Measurements from ENCODE around the gene KPNA6. TPM values are rescaled to one million over a fixed set of nuclear protein-coding genes. Genes with fewer than 3 reads are reported as not detected.

KPNA6 gene
- total and polyA plus RNA-seq, 2 of the 13 experiments (the other 11 are each of a cell fraction or from before 2014, with no cell fraction given) = 22.0 to 47.5 TPM

DNA sequence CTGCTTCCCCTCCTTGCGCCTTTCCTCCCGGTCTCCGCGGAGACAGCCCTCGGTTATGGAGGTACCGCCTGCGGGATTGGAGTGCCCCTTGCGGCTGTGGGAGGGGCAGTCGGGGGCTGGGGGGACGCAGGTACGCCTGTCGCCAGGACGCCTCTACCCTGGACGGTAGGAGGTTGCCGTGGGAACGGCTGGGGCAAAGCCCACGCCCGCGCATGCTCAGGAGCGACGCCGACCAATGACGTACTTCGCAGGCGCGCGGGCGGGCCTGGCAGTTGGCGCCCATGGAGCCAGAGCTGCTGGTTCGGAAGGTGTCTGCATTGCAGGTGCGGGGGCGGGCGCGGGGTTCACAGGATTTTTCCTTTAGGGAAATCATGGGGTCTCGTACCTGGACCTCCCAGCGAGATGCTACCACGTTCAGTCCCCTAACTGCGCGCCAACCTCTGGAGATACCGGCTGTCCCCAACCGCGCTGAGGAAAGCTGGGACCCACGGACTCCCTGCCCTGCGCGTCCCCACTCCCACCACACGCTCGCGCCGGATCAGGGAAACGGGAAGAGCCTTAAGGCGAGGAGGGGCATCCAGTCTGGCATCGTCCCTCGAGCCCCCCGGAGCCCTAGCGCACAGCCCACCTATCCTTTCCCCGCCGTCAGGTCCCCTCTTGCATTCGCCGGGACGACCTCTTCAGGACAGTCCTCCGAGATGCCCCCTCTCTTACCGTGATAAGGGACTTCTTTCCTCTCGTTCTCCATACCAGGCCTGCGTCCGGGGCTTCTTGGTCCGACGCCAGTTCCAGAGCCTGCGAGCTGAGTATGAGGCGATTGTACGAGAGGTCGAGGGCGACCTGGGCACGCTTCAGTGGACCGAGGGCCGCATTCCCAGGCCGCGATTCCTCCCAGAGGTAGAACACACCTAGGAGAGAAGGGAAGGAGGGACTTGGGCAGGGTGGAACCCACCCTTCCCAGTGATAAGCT, 97.8 kb downstream of the KPNA6 start, which contains the start of gene IQCC (continued):
- no peak for TF ChIP-seq ZNF670 (CRISPR knock-in tag; IDR thresholded peaks at IDR 0.05; ENCODE audit: borderline replicate concordance)
- TF ChIP-seq, protein P1, sequence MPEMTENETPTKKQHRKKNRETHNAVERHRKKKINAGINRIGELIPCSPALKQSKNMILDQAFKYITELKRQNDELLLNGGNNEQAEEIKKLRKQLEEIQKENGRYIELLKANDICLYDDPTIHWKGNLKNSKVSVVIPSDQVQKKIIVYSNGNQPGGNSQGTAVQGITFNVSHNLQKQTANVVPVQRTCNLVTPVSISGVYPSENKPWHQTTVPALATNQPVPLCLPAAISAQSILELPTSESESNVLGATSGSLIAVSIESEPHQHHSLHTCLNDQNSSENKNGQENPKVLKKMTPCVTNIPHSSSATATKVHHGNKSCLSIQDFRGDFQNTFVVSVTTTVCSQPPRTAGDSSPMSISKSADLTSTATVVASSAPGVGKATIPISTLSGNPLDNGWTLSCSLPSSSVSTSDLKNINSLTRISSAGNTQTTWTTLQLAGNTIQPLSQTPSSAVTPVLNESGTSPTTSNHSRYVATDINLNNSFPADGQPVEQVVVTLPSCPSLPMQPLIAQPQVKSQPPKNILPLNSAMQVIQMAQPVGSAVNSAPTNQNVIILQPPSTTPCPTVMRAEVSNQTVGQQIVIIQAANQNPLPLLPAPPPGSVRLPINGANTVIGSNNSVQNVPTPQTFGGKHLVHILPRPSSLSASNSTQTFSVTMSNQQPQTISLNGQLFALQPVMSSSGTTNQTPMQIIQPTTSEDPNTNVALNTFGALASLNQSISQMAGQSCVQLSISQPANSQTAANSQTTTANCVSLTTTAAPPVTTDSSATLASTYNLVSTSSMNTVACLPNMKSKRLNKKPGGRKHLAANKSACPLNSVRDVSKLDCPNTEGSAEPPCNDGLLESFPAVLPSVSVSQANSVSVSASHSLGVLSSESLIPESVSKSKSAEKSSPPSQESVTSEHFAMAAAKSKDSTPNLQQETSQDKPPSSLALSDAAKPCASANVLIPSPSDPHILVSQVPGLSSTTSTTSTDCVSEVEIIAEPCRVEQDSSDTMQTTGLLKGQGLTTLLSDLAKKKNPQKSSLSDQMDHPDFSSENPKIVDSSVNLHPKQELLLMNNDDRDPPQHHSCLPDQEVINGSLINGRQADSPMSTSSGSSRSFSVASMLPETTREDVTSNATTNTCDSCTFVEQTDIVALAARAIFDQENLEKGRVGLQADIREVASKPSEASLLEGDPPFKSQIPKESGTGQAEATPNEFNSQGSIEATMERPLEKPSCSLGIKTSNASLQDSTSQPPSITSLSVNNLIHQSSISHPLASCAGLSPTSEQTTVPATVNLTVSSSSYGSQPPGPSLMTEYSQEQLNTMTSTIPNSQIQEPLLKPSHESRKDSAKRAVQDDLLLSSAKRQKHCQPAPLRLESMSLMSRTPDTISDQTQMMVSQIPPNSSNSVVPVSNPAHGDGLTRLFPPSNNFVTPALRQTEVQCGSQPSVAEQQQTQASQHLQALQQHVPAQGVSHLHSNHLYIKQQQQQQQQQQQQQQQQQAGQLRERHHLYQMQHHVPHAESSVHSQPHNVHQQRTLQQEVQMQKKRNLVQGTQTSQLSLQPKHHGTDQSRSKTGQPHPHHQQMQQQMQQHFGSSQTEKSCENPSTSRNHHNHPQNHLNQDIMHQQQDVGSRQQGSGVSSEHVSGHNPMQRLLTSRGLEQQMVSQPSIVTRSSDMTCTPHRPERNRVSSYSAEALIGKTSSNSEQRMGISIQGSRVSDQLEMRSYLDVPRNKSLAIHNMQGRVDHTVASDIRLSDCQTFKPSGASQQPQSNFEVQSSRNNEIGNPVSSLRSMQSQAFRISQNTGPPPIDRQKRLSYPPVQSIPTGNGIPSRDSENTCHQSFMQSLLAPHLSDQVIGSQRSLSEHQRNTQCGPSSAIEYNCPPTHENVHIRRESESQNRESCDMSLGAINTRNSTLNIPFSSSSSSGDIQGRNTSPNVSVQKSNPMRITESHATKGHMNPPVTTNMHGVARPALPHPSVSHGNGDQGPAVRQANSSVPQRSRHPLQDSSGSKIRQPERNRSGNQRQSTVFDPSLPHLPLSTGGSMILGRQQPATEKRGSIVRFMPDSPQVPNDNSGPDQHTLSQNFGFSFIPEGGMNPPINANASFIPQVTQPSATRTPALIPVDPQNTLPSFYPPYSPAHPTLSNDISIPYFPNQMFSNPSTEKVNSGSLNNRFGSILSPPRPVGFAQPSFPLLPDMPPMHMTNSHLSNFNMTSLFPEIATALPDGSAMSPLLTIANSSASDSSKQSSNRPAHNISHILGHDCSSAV (CRISPR knock-in tag; IDR thresholded peaks at IDR 0.05; ENCODE audit: borderline replicate concordance) = no peak
- 0 out of 2 replicates have a peak, but pooled peaks have one; percentile 49 for TF ChIP-seq HOXA3 (CRISPR knock-in tag; IDR thresholded peaks at IDR 0.05)
- TF ChIP-seq STAG1 (CRISPR knock-in tag; IDR thresholded peaks at IDR 0.05) = peak; percentile 18; the same call in 1 of the 2 replicates
- TF ChIP-seq RFX3 (CRISPR knock-in tag; IDR thresholded peaks at IDR 0.05) = peak; percentile 95
- TF ChIP-seq REL (CRISPR knock-in tag; conservative IDR thresholded peaks at IDR 0.05) = peak; percentile 44; the same call in 1 of the 2 replicates
- TF ChIP-seq SYNCRIP (IDR thresholded peaks at IDR 0.05; ENCODE audit: insufficient read depth, low read depth, low read length) = no peak
- no peak for TF ChIP-seq U2AF1 (optimal IDR thresholded peaks at IDR 0.05; ENCODE audit: low read depth, low read length)
- TF ChIP-seq, protein P2, sequence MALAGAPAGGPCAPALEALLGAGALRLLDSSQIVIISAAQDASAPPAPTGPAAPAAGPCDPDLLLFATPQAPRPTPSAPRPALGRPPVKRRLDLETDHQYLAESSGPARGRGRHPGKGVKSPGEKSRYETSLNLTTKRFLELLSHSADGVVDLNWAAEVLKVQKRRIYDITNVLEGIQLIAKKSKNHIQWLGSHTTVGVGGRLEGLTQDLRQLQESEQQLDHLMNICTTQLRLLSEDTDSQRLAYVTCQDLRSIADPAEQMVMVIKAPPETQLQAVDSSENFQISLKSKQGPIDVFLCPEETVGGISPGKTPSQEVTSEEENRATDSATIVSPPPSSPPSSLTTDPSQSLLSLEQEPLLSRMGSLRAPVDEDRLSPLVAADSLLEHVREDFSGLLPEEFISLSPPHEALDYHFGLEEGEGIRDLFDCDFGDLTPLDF (CRISPR knock-in tag; IDR thresholded peaks at IDR 0.05) = peak; percentile 78; the same call in 1 of the 2 replicates
- TF ChIP-seq ISL2 (CRISPR knock-in tag; IDR thresholded peaks at IDR 0.05) = no peak
- no peak for TF ChIP-seq ZNF441 (CRISPR knock-in tag; IDR thresholded peaks at IDR 0.05; ENCODE audit: borderline replicate concordance)
- no peak for TF ChIP-seq ZNF136 (CRISPR knock-in tag; IDR thresholded peaks at IDR 0.05; ENCODE audit: low read depth)
- TF ChIP-seq, protein P3, sequence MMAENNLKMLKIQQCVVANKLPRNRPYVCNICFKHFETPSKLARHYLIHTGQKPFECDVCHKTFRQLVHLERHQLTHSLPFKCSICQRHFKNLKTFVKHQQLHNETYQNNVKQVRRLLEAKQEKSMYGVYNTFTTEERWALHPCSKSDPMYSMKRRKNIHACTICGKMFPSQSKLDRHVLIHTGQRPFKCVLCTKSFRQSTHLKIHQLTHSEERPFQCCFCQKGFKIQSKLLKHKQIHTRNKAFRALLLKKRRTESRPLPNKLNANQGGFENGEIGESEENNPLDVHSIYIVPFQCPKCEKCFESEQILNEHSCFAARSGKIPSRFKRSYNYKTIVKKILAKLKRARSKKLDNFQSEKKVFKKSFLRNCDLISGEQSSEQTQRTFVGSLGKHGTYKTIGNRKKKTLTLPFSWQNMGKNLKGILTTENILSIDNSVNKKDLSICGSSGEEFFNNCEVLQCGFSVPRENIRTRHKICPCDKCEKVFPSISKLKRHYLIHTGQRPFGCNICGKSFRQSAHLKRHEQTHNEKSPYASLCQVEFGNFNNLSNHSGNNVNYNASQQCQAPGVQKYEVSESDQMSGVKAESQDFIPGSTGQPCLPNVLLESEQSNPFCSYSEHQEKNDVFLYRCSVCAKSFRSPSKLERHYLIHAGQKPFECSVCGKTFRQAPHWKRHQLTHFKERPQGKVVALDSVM (CRISPR knock-in tag; IDR thresholded peaks at IDR 0.05) = no peak
- no peak for TF ChIP-seq FOXJ3 (CRISPR knock-in tag; IDR thresholded peaks at IDR 0.05; ENCODE audit: borderline replicate concordance)
- TF ChIP-seq NFE2L1 (CRISPR knock-in tag; IDR thresholded peaks at IDR 0.05; ENCODE audit: borderline replicate concordance) = no peak
